ENCODE results near the gene PTGFRN.
"Not testable (repeated sequence)": the region's sequence is repeated elsewhere in the genome, so short reads cannot be mapped to it uniquely, and the experiment has no call there.

The PTGFRN gene

GRCh38 chr1:116909512-116910378 is at the start of gene PTGFRN:
TSS of gene PTGFRN (plus strand) at chr1:116909916. CDS start at chr1:116910204, 288 bp downstream.
- DNase-seq (ENCODE audit: low read depth) = no peak

GRCh38 chr1:116860167-116860566 is 49.5 kb upstream of the PTGFRN start:
- not testable (repeated sequence) for DNase-seq (ENCODE audit: low read depth)

- no peak for DNase-seq (ENCODE audit: low read depth)
Observed at GRCh38 chr1:116861137-116861536, 48.6 kb upstream of the PTGFRN start.

GRCh38 chr1:116863031-116863430 is 46.7 kb upstream of the PTGFRN start:
- DNase-seq (ENCODE audit: low read depth) = not testable (repeated sequence)

GRCh38 chr1:116866478-116866877 is 43.2 kb upstream of the PTGFRN start:
- not testable (repeated sequence) for DNase-seq (ENCODE audit: low read depth)

- DNase-seq (ENCODE audit: low read depth) = no peak
Observed at GRCh38 chr1:116868385-116868784, 41.3 kb upstream of the PTGFRN start.

- DNase-seq (ENCODE audit: low read depth) = no peak
Observed at GRCh38 chr1:116869611-116870010, 40.1 kb upstream of the PTGFRN start.

GRCh38 chr1:116870300-116870699 is 39.4 kb upstream of the PTGFRN start:
- DNase-seq (ENCODE audit: low read depth) = no peak

GRCh38 chr1:116871779-116872146 is 38.0 kb upstream of the PTGFRN start:
- no peak for DNase-seq (ENCODE audit: low read depth)

- DNase-seq (ENCODE audit: low read depth) = no peak
Observed at GRCh38 chr1:116873680-116874271, 35.9 kb upstream of the PTGFRN start.

- no peak for DNase-seq (ENCODE audit: low read depth)
Observed at GRCh38 chr1:116874733-116875249, 34.9 kb upstream of the PTGFRN start.

- DNase-seq (ENCODE audit: low read depth) = no peak
Observed at GRCh38 chr1:116875391-116875790, 34.3 kb upstream of the PTGFRN start.

- not testable (repeated sequence) for DNase-seq (ENCODE audit: low read depth)
Observed at GRCh38 chr1:116875946-116876345, 33.8 kb upstream of the PTGFRN start.

- DNase-seq (ENCODE audit: low read depth) = no peak
Observed at GRCh38 chr1:116877141-116877818, 32.4 kb upstream of the PTGFRN start.

- no peak for DNase-seq (ENCODE audit: low read depth)
Observed at GRCh38 chr1:116878804-116879477, 30.8 kb upstream of the PTGFRN start.

GRCh38 chr1:116879478-116880133 is 30.1 kb upstream of the PTGFRN start:
- DNase-seq (ENCODE audit: low read depth) = no peak

GRCh38 chr1:116880917-116881316 is 28.8 kb upstream of the PTGFRN start:
- no peak for DNase-seq (ENCODE audit: low read depth)

GRCh38 chr1:116881879-116882520 is 27.7 kb upstream of the PTGFRN start:
- peak; percentile 72 for DNase-seq (ENCODE audit: low read depth)

- DNase-seq (ENCODE audit: low read depth) = no peak
Observed at GRCh38 chr1:116882866-116883265, 26.9 kb upstream of the PTGFRN start.

- no peak for DNase-seq (ENCODE audit: low read depth)
Observed at GRCh38 chr1:116886291-116886878, 23.3 kb upstream of the PTGFRN start.

- DNase-seq (ENCODE audit: low read depth) = no peak
Observed at GRCh38 chr1:116887212-116887611, 22.5 kb upstream of the PTGFRN start.

Data from GM04503 (cell line).